GM21723 (cell line): ENCODE results near the gene FOXP2.
A peak's percentile ranks its signal among the peaks of the same experiment; 100 is the strongest.
"Not testable (repeated sequence)": the region's sequence is repeated elsewhere in the genome, so short reads cannot be mapped to it uniquely, and the experiment has no call there.

ENCODE experiments used
- ATAC-seq: cut with Tn5 transposase; IDR thresholded peaks from one replicate; pipeline ENCODE4 v1.9.1; 2021; ENCODE audit warnings: mild to moderate bottlenecking, moderate library complexity; ENCODE audit not compliant: unreplicated experiment

FOXP2 gene

GRCh38 chr7:114488696-114489095, 74.1 kb downstream of the FOXP2 start:
- ATAC-seq: no peak

GRCh38 chr7:114497491-114497890, 82.9 kb downstream of the FOXP2 start:
- not testable (repeated sequence) for ATAC-seq

GRCh38 chr7:114502454-114503254, 88.0 kb downstream of the FOXP2 start:
- no peak for ATAC-seq

- ATAC-seq: no peak
Observed at GRCh38 chr7:114504586-114504985, 90.0 kb downstream of the FOXP2 start.

- no peak for ATAC-seq
Observed at GRCh38 chr7:114507381-114507780, 92.8 kb downstream of the FOXP2 start.

- ATAC-seq: no peak
Observed at GRCh38 chr7:114508086-114508485, 93.5 kb downstream of the FOXP2 start.

GRCh38 chr7:114510824-114511223, 96.2 kb downstream of the FOXP2 start:
- not testable (repeated sequence) for ATAC-seq

- no peak for ATAC-seq
Observed at GRCh38 chr7:114519240-114519639, 104.6 kb downstream of the FOXP2 start.

GRCh38 chr7:114522081-114522480, 107.5 kb downstream of the FOXP2 start:
- ATAC-seq: no peak

- ATAC-seq: no peak
Observed at GRCh38 chr7:114527589-114527988, 113.0 kb downstream of the FOXP2 start.

GRCh38 chr7:114530057-114530611, 115.5 kb downstream of the FOXP2 start:
- no peak for ATAC-seq

GRCh38 chr7:114531326-114531725, 116.7 kb downstream of the FOXP2 start:
- ATAC-seq: no peak

GRCh38 chr7:114533131-114533530, 118.5 kb downstream of the FOXP2 start:
- ATAC-seq: no peak

- ATAC-seq: no peak
Observed at GRCh38 chr7:114534953-114535352, 120.3 kb downstream of the FOXP2 start.

GRCh38 chr7:114539575-114539974, 125.0 kb downstream of the FOXP2 start:
- ATAC-seq: no peak

- ATAC-seq: no peak
Observed at GRCh38 chr7:114540291-114540690, 125.7 kb downstream of the FOXP2 start.

GRCh38 chr7:114547346-114547745, 132.7 kb downstream of the FOXP2 start:
- not testable (repeated sequence) for ATAC-seq

GRCh38 chr7:114548081-114548980, 133.7 kb downstream of the FOXP2 start:
- ATAC-seq: no peak

GRCh38 chr7:114554781-114555537, 140.3 kb downstream of the FOXP2 start:
- peak; percentile 90 for ATAC-seq

GRCh38 chr7:114567416-114567815, 152.8 kb downstream of the FOXP2 start:
- ATAC-seq: no peak

GRCh38 chr7:114569220-114569619, 154.6 kb downstream of the FOXP2 start:
- ATAC-seq: no peak
